Erythroblast (primary cell): ENCODE results near the gene FARP1.

Experiments used
- DNase-seq, 2 experiments: peaks; one replicate each; lab custom pipeline; 2025; lab: John Stamatoyannopoulos, UW
- GATA1 ChIP-seq: IDR thresholded peaks from 2 replicates; pipeline ENCODE4 v1.6.1; 2011; ENCODE audit warnings: low read depth, mild to moderate bottlenecking, control low read depth, low read length, moderate library complexity
- POLR2A ChIP-seq: IDR thresholded peaks from 2 replicates; pipeline ENCODE4 v1.6.1; 2011; ENCODE audit warnings: mild to moderate bottlenecking, low read length

FARP1 gene

GRCh38 chr13:98370261-98370660 lies 227.4 kb downstream of the FARP1 start:
- no peak for TF ChIP-seq GATA1
- no peak for TF ChIP-seq POLR2A

GRCh38 chr13:98370806-98371515 lies 228.1 kb downstream of the FARP1 start:
- no peak for TF ChIP-seq GATA1
- no peak for TF ChIP-seq POLR2A
- DNase-seq = no peak

More at GRCh38 chr13:98370261-98370660, 227.4 kb downstream of the FARP1 start:
- DNase-seq = no peak

- TF ChIP-seq GATA1 (no peak), POLR2A (no peak)
- no peak for DNase-seq
Measured at GRCh38 chr13:98371516-98372023, 228.7 kb downstream of the FARP1 start.

GRCh38 chr13:98372876-98373275 lies 230.0 kb downstream of the FARP1 start:
- no peak for TF ChIP-seq POLR2A
- TF ChIP-seq GATA1 = no peak
- no peak for DNase-seq

GRCh38 chr13:98374750-98375149 lies 231.9 kb downstream of the FARP1 start:
- TF ChIP-seq GATA1 (no peak), POLR2A (no peak)
- DNase-seq = no peak

- TF ChIP-seq POLR2A (no peak), GATA1 (no peak)
- no peak for DNase-seq
Measured at GRCh38 chr13:98377635-98378378, 234.9 kb downstream of the FARP1 start.

GRCh38 chr13:98384739-98385138 lies 241.8 kb downstream of the FARP1 start:
- DNase-seq = no peak
- TF ChIP-seq POLR2A (no peak), GATA1 (no peak)

- no peak for DNase-seq
- no peak for TF ChIP-seq GATA1
Measured at GRCh38 chr13:98385606-98386005, 242.7 kb downstream of the FARP1 start.

GRCh38 chr13:98386637-98387036 lies 243.7 kb downstream of the FARP1 start:
- no peak for TF ChIP-seq GATA1
- TF ChIP-seq POLR2A = no peak
- DNase-seq = no peak

- no peak for DNase-seq
- TF ChIP-seq POLR2A (no peak), GATA1 (no peak)
Measured at GRCh38 chr13:98389319-98389718, 246.4 kb downstream of the FARP1 start.

GRCh38 chr13:98390086-98390715 lies 247.3 kb downstream of the FARP1 start:
- TF ChIP-seq GATA1 = no peak
- no peak for TF ChIP-seq POLR2A
- no peak for DNase-seq

- TF ChIP-seq POLR2A = no peak
- TF ChIP-seq GATA1 = no peak
- no peak for DNase-seq
Measured at GRCh38 chr13:98393873-98394272, 251.0 kb downstream of the FARP1 start.

GRCh38 chr13:98394820-98395510 lies 252.1 kb downstream of the FARP1 start:
- DNase-seq = no peak

More at GRCh38 chr13:98394820-98395510, 252.1 kb downstream of the FARP1 start:
- TF ChIP-seq GATA1 = no peak
- TF ChIP-seq POLR2A = no peak
